Endodermal cell (in vitro differentiated cells): ENCODE measurements around the gene PPP4R1. TPM values are rescaled to one million over a fixed set of nuclear protein-coding genes. Genes with fewer than 3 reads are reported as not detected.

ENCODE experiments used
- DNase-seq: peaks from one replicate; pipeline ENCODE4 v3.0.0-alpha.2; 2017
- H3K27ac ChIP-seq: 2 replicates; pipeline ENCODE4 v1.5.1; 2013; ENCODE audit warnings: mild to moderate bottlenecking, low read depth, low read length, moderate library complexity
- H3K27me3 ChIP-seq: 2 replicates; pipeline ENCODE4 v1.6.1; 2013; ENCODE audit warnings: mild to moderate bottlenecking, low read length, moderate library complexity; ENCODE audit not compliant: insufficient read depth, control insufficient read depth, poor library complexity, severe bottlenecking
- H3K36me3 ChIP-seq: 2 replicates; pipeline ENCODE4 v1.7.0; 2013; ENCODE audit warnings: mild to moderate bottlenecking, low read length, moderate library complexity; ENCODE audit not compliant: control insufficient read depth, insufficient read depth
- H3K4me1 ChIP-seq: one replicate; pipeline ENCODE4 v1.7.0; 2013; ENCODE audit warnings: low read length; ENCODE audit not compliant: control insufficient read depth, insufficient read depth
- H3K4me3 ChIP-seq: 2 replicates; pipeline ENCODE4 v1.5.1; 2013; ENCODE audit warnings: mild to moderate bottlenecking, low read length, moderate library complexity
- H3K9ac ChIP-seq: 2 replicates; pipeline ENCODE4 v1.6.1; 2013; ENCODE audit warnings: mild to moderate bottlenecking, low read length, moderate library complexity; ENCODE audit not compliant: poor library complexity, severe bottlenecking; ENCODE audit errors: extremely low read depth
- H3K9me3 ChIP-seq: 2 replicates; pipeline ENCODE4 v1.6.1; 2013; ENCODE audit warnings: mild to moderate bottlenecking, low read length, moderate library complexity; ENCODE audit not compliant: control insufficient read depth
- H3K27ac Mint-ChIP-seq: 2 replicates; pipeline ENCODE4 v1.8.0; 2020; ENCODE audit warnings: mixed read lengths
- H3K27me3 Mint-ChIP-seq: 2 replicates; pipeline ENCODE4 v1.8.0; 2021; ENCODE audit warnings: mild to moderate bottlenecking, mixed read lengths; ENCODE audit not compliant: insufficient read depth
- H3K36me3 Mint-ChIP-seq: 2 replicates; pipeline ENCODE4 v1.8.0; 2020; ENCODE audit warnings: low read depth, mixed read lengths
- H3K4me1 Mint-ChIP-seq: 2 replicates; pipeline ENCODE4 v1.8.0; 2020; ENCODE audit warnings: mixed read lengths
- H3K4me3 Mint-ChIP-seq: 2 replicates; pipeline ENCODE4 v1.8.0; 2020; ENCODE audit warnings: mild to moderate bottlenecking, moderate library complexity, mixed read lengths
- H3K9me3 Mint-ChIP-seq: 2 replicates; pipeline ENCODE4 v1.8.0; 2020; ENCODE audit warnings: mild to moderate bottlenecking, mixed read lengths
- WGBS, 2 experiments: methylation state at CpG; one replicate each; pipeline versions ENCODE4 v1.1.5 to v1.1.7; 2013; ENCODE audit warnings: missing lambda C conversion rate in 2 of 2, mixed read lengths in 1 of 2; ENCODE audit not compliant: insufficient coverage in 1 of 2, insufficient read length in 1 of 2; 5-methylcytosine and 5-hydroxymethylcytosine counted together
- total RNA-seq, 2 donors: library from RNA; stranded (reverse); fragmentation: NEBNext Ultra II Directional in 1 of 2; extraction: Animal tissue kit (Norgen Biotek cat#: 25700) in 1 of 2; gene quantifications; 2 replicates in 1 of 2; 3 replicates in 1 of 2; pipeline ENCODE4 v1.2.1, GENCODE V29; 2021
- TF ChIP-seq, protein P1 (sequence below): fragments of 200-600 bp; sonication (generic); conservative IDR thresholded peaks from 2 replicates; pipeline ENCODE4 v1.5.0; 2021; ENCODE audit warnings: antibody characterized with exemption, mild to moderate bottlenecking

Gene PPP4R1
- total RNA-seq, 2 donors from 2014 or later = 85.8 to 116 TPM

DNA sequence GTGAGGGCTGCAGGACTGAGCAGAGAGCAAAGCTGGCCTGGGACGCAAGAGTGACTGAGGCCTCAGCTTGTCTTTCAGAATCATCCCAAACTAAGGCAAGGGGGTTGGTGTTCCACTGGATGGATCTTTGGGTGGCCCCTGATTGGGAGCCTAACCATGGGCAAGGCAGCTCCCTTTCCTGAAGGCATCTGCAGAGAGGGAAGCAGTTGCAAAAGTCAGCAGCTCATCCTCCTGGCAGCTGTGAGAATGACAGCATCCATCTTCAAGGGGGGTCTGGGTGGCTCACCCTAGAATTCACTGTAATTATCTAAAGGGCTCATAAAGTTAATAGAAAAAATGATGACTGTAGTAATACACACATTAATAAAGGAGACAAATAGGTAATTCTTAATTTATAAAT is 47.2 kb upstream of the PPP4R1 start:
- Mint-ChIP-seq H3K4me1 (no peaks in the 10 kb centered on the region), H3K4me3 (no peak overlapping the region), H3K36me3 (no peaks in the 10 kb centered on the region), H3K27me3 (no peaks in the 10 kb centered on the region), H3K27ac (no peak overlapping the region), H3K9me3 (no peaks in the 10 kb centered on the region)
- TF ChIP-seq, protein P1, sequence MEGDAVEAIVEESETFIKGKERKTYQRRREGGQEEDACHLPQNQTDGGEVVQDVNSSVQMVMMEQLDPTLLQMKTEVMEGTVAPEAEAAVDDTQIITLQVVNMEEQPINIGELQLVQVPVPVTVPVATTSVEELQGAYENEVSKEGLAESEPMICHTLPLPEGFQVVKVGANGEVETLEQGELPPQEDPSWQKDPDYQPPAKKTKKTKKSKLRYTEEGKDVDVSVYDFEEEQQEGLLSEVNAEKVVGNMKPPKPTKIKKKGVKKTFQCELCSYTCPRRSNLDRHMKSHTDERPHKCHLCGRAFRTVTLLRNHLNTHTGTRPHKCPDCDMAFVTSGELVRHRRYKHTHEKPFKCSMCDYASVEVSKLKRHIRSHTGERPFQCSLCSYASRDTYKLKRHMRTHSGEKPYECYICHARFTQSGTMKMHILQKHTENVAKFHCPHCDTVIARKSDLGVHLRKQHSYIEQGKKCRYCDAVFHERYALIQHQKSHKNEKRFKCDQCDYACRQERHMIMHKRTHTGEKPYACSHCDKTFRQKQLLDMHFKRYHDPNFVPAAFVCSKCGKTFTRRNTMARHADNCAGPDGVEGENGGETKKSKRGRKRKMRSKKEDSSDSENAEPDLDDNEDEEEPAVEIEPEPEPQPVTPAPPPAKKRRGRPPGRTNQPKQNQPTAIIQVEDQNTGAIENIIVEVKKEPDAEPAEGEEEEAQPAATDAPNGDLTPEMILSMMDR = peak; percentile 56
- no peak overlapping the region for H3K27ac ChIP-seq
- H3K9me3 ChIP-seq = no peaks in the 10 kb centered on the region
- 92% methylated on average over 1 of the region's 1 CpG; no CpG with 5 or more reads in 1 of the 2 experiments for WGBS, 2 experiments
- no peaks in the 10 kb centered on the region for H3K27me3 ChIP-seq
- no peaks in the 10 kb centered on the region for H3K36me3 ChIP-seq
- DNase-seq = no peak
- no peak overlapping the region for H3K9ac ChIP-seq
- H3K4me1 ChIP-seq = no peaks in the 10 kb centered on the region
- H3K4me3 ChIP-seq = no peak overlapping the region

DNA sequence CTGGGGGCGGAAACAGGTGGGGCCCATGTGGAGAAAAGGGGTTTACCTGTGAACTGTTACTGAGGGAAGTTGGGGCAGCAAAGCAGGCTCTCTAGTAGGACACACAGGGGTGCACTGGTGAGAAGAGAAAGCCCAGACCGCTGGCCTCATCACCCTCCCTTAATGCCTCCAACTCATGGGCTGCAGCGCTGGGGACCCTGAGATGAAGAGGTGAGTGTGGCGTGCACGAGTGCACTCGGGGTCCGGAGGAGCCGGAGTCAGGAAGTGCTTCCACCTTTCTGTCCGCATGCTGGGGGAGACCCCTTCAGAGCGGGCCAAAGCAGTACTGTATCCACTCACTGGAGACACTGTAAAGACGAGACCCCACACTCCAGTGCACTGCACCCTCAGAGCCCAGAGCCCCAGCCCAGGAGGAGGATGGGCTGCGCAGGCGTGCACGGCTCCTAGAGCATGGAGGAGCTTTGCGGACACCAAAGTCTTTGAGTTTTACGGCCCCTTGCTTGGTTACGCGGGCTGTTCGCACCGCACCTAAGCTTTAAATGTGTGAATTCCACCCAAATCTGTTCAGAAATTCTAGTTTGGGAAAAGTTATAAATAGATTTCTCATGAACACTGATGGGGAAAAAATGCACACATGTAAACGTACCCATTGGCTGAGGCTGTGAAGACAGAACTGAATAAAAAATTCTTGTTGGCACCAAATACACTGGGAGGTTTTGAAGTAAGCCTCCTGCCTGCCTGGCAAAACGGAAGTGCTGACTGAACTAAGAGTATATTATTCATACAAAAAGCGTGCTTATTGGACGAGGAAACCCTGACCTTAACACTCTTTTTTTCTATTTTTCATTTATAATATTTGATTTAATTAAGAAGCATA is 45.4 kb upstream of the PPP4R1 start:
- Histone ChIP-seq H3K27ac (no peak overlapping the region), H3K27me3 (no peaks in the 10 kb centered on the region), H3K4me3 (no peak overlapping the region), H3K9me3 (no peaks in the 10 kb centered on the region), H3K36me3 (no peaks in the 10 kb centered on the region), H3K9ac (no peak overlapping the region), H3K4me1 (no peaks in the 10 kb centered on the region)
- no peaks in the 10 kb centered on the region for H3K36me3 Mint-ChIP-seq
- H3K4me3 Mint-ChIP-seq = no peak overlapping the region
- TF ChIP-seq, protein P1 = no peak
- 91 to 95% methylated on average over 17 to 24 of the region's 24 CpGs for WGBS, 2 experiments
- no peak overlapping the region for H3K27ac Mint-ChIP-seq
- no peak for DNase-seq
- H3K9me3 Mint-ChIP-seq = no peaks in the 10 kb centered on the region
- no peaks in the 10 kb centered on the region for H3K27me3 Mint-ChIP-seq
- H3K4me1 Mint-ChIP-seq = no peaks in the 10 kb centered on the region

DNA sequence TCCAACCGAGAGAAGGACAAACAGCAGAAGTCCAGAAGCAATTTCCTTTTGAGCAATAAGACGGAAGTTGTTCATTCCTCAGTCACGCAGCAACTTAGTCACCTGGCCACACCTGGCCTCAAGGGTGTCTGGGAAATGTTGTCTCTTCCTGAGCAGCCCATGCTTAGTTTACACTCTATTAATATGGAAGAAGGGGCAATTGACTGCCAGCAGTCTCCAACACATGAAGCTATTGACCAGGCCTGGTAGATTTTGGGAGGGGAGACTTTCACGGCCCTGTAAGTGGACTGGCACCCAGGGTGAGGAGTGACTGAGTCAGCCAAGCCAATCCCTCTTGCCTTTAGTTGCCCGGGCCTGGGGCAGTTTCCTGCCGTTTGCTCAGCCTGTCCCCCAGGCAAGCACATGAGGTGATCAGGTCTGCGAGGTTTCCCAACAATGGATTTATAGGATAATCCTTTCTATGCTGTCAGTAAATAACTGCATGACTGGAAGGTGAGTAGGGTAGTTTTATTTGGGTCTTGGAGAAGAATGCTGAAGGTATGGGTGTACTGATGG is 43.8 kb upstream of the PPP4R1 start:
- H3K27ac ChIP-seq = no peak overlapping the region
- no peak overlapping the region for H3K9ac ChIP-seq
- Mint-ChIP-seq H3K4me3 (no peak overlapping the region), H3K27ac (no peak overlapping the region), H3K27me3 (no peaks in the 10 kb centered on the region), H3K9me3 (no peaks in the 10 kb centered on the region), H3K36me3 (no peaks in the 10 kb centered on the region), H3K4me1 (no peaks in the 10 kb centered on the region)
- H3K4me1 ChIP-seq = no peaks in the 10 kb centered on the region
- TF ChIP-seq, protein P1 = no peak
- H3K9me3 ChIP-seq = no peaks in the 10 kb centered on the region
- no peak for DNase-seq
- 92 to 93% methylated on average over 6 to 7 of the region's 7 CpGs for WGBS, 2 experiments
- no peak overlapping the region for H3K4me3 ChIP-seq
- no peaks in the 10 kb centered on the region for H3K27me3 ChIP-seq
- no peaks in the 10 kb centered on the region for H3K36me3 ChIP-seq
